Measurements from ENCODE around the gene PCNT. TPM values are rescaled to one million over a fixed set of nuclear protein-coding genes. Genes with fewer than 3 reads are reported as not detected.
"Not testable (repeated sequence)": the region's sequence is repeated elsewhere in the genome, so short reads cannot be mapped to it uniquely, and the experiment has no call there.

PCNT gene
- polyA plus RNA-seq, 1 donor, result 17.9 TPM

- no peak for DNase-seq
- Histone ChIP-seq H3K27ac (ENCODE audit: low read length) (peak overlapping the region; percentile 27), H3K36me3 (ENCODE audit: control insufficient read depth, insufficient read depth, low read length) (peaks cover 11% of the 10 kb centered on the region), H3K4me3 (ENCODE audit: low read length) (peak overlapping the region; percentile 63), H3K9me3 (ENCODE audit: control insufficient read depth, low read depth, low read length) (no peaks in the 10 kb centered on the region), H3K27me3 (ENCODE audit: control insufficient read depth, insufficient read depth, low read length) (no peaks in the 10 kb centered on the region), H3K4me1 (ENCODE audit: control insufficient read depth, insufficient read depth, low read length) (peaks cover 26% of the 10 kb centered on the region)
- WGBS (ENCODE audit: insufficient coverage, low lambda C conversion rate), result no CpG with 5 or more reads among the region's 36 CpGs
Observed at GRCh38 chr21:46459024-46459355, 135.0 kb downstream of the PCNT start.

- H3K9me3 ChIP-seq (ENCODE audit: control insufficient read depth, low read depth, low read length), result no peaks in the 10 kb centered on the region
- H3K4me3 ChIP-seq (ENCODE audit: low read length), result peak overlapping the region; percentile 63
Observed at GRCh38 chr21:46459356-46460112, 135.6 kb downstream of the PCNT start.

GRCh38 chr21:46461909-46462308 is 138.0 kb downstream of the PCNT start:
- DNase-seq, result no peak
- no peaks in the 10 kb centered on the region for H3K9me3 ChIP-seq (ENCODE audit: control insufficient read depth, low read depth, low read length)
- WGBS (ENCODE audit: insufficient coverage, low lambda C conversion rate), result no CpG with 5 or more reads among the region's 5 CpGs
- H3K4me3 ChIP-seq (ENCODE audit: low read length), result no peak overlapping the region
- H3K27ac ChIP-seq (ENCODE audit: low read length), result no peak overlapping the region
- peaks cover 5% of the 10 kb centered on the region for H3K4me1 ChIP-seq (ENCODE audit: control insufficient read depth, insufficient read depth, low read length)
- no peaks in the 10 kb centered on the region for H3K27me3 ChIP-seq (ENCODE audit: control insufficient read depth, insufficient read depth, low read length)
- peaks cover 4% of the 10 kb centered on the region for H3K36me3 ChIP-seq (ENCODE audit: control insufficient read depth, insufficient read depth, low read length)

More at GRCh38 chr21:46459356-46460112, 135.6 kb downstream of the PCNT start:
- Histone ChIP-seq H3K27ac (ENCODE audit: low read length) (peak overlapping the region; percentile 20), H3K27me3 (ENCODE audit: control insufficient read depth, insufficient read depth, low read length) (no peaks in the 10 kb centered on the region), H3K36me3 (ENCODE audit: control insufficient read depth, insufficient read depth, low read length) (peaks cover 7% of the 10 kb centered on the region), H3K4me1 (ENCODE audit: control insufficient read depth, insufficient read depth, low read length) (peaks cover 26% of the 10 kb centered on the region)
- DNase-seq, result peak; percentile 13 to 39
- 0% methylated on average over 1 of the region's 41 CpGs for WGBS (ENCODE audit: insufficient coverage, low lambda C conversion rate)

GRCh38 chr21:46465153-46465552 is 141.2 kb downstream of the PCNT start:
- DNase-seq; H3K36me3 ChIP-seq (ENCODE audit: control insufficient read depth, insufficient read depth, low read length); H3K4me1 ChIP-seq (ENCODE audit: control insufficient read depth, insufficient read depth, low read length); H3K9me3 ChIP-seq (ENCODE audit: control insufficient read depth, low read depth, low read length); H3K27me3 ChIP-seq (ENCODE audit: control insufficient read depth, insufficient read depth, low read length); H3K4me3 ChIP-seq (ENCODE audit: low read length); H3K27ac ChIP-seq (ENCODE audit: low read length): not testable (repeated sequence)
- no CpG with 5 or more reads among the region's 6 CpGs for WGBS (ENCODE audit: insufficient coverage, low lambda C conversion rate)

GRCh38 chr21:46465651-46466050 is 141.7 kb downstream of the PCNT start:
- no peak for DNase-seq
- no peaks in the 10 kb centered on the region for H3K9me3 ChIP-seq (ENCODE audit: control insufficient read depth, low read depth, low read length)
- no peaks in the 10 kb centered on the region for H3K27me3 ChIP-seq (ENCODE audit: control insufficient read depth, insufficient read depth, low read length)
- WGBS (ENCODE audit: insufficient coverage, low lambda C conversion rate), result 100% methylated on average over 1 of the region's 3 CpGs
- no peak overlapping the region for H3K27ac ChIP-seq (ENCODE audit: low read length)
- H3K4me3 ChIP-seq (ENCODE audit: low read length), result no peak overlapping the region
- peaks cover 8% of the 10 kb centered on the region for H3K36me3 ChIP-seq (ENCODE audit: control insufficient read depth, insufficient read depth, low read length)
- H3K4me1 ChIP-seq (ENCODE audit: control insufficient read depth, insufficient read depth, low read length), result peaks cover 2% of the 10 kb centered on the region

- no peak overlapping the region for H3K27ac ChIP-seq (ENCODE audit: low read length)
- no peaks in the 10 kb centered on the region for H3K27me3 ChIP-seq (ENCODE audit: control insufficient read depth, insufficient read depth, low read length)
- H3K36me3 ChIP-seq (ENCODE audit: control insufficient read depth, insufficient read depth, low read length), result peaks cover 4% of the 10 kb centered on the region
- no peak overlapping the region for H3K4me3 ChIP-seq (ENCODE audit: low read length)
- no peak for DNase-seq
- no CpG with 5 or more reads among the region's 6 CpGs for WGBS (ENCODE audit: insufficient coverage, low lambda C conversion rate)
- no peaks in the 10 kb centered on the region for H3K9me3 ChIP-seq (ENCODE audit: control insufficient read depth, low read depth, low read length)
- H3K4me1 ChIP-seq (ENCODE audit: control insufficient read depth, insufficient read depth, low read length), result peaks cover 2% of the 10 kb centered on the region
Observed at GRCh38 chr21:46468108-46468774, 144.3 kb downstream of the PCNT start.

- no peaks in the 10 kb centered on the region for H3K9me3 ChIP-seq (ENCODE audit: control insufficient read depth, low read depth, low read length)
- H3K27me3 ChIP-seq (ENCODE audit: control insufficient read depth, insufficient read depth, low read length), result no peaks in the 10 kb centered on the region
- peak; percentile 16 to 37 for DNase-seq
- H3K36me3 ChIP-seq (ENCODE audit: control insufficient read depth, insufficient read depth, low read length), result peaks cover 4% of the 10 kb centered on the region
- no CpG with 5 or more reads among the region's 3 CpGs for WGBS (ENCODE audit: insufficient coverage, low lambda C conversion rate)
- H3K4me3 ChIP-seq (ENCODE audit: low read length), result no peak overlapping the region
- no peak overlapping the region for H3K27ac ChIP-seq (ENCODE audit: low read length)
- peaks cover 2% of the 10 kb centered on the region for H3K4me1 ChIP-seq (ENCODE audit: control insufficient read depth, insufficient read depth, low read length)
Observed at GRCh38 chr21:46469275-46469674, 145.3 kb downstream of the PCNT start.

GRCh38 chr21:46471514-46471913 is 147.6 kb downstream of the PCNT start:
- Histone ChIP-seq H3K4me3 (ENCODE audit: low read length) (no peak overlapping the region), H3K27ac (ENCODE audit: low read length) (no peak overlapping the region)
- WGBS (ENCODE audit: insufficient coverage, low lambda C conversion rate), result no CpG with 5 or more reads among the region's 1 CpG

GRCh38 chr21:46472246-46472645 is 148.3 kb downstream of the PCNT start:
- WGBS (ENCODE audit: insufficient coverage, low lambda C conversion rate), result 78% methylated on average over 1 of the region's 6 CpGs
- Histone ChIP-seq H3K27ac (ENCODE audit: low read length) (no peak overlapping the region), H3K4me3 (ENCODE audit: low read length) (no peak overlapping the region), H3K9me3 (ENCODE audit: control insufficient read depth, low read depth, low read length) (no peaks in the 10 kb centered on the region), H3K36me3 (ENCODE audit: control insufficient read depth, insufficient read depth, low read length) (peaks cover 4% of the 10 kb centered on the region), H3K27me3 (ENCODE audit: control insufficient read depth, insufficient read depth, low read length) (no peaks in the 10 kb centered on the region), H3K4me1 (ENCODE audit: control insufficient read depth, insufficient read depth, low read length) (peaks cover 2% of the 10 kb centered on the region)
- DNase-seq, result no peak

More at GRCh38 chr21:46471514-46471913, 147.6 kb downstream of the PCNT start:
- H3K36me3 ChIP-seq (ENCODE audit: control insufficient read depth, insufficient read depth, low read length), result peaks cover 4% of the 10 kb centered on the region
- peaks cover 2% of the 10 kb centered on the region for H3K4me1 ChIP-seq (ENCODE audit: control insufficient read depth, insufficient read depth, low read length)
- H3K9me3 ChIP-seq (ENCODE audit: control insufficient read depth, low read depth, low read length), result no peaks in the 10 kb centered on the region
- H3K27me3 ChIP-seq (ENCODE audit: control insufficient read depth, insufficient read depth, low read length), result no peaks in the 10 kb centered on the region
- no peak for DNase-seq

- no peak overlapping the region for H3K27ac ChIP-seq (ENCODE audit: low read length)
- no peak for DNase-seq
- no peak overlapping the region for H3K4me3 ChIP-seq (ENCODE audit: low read length)
- H3K4me1 ChIP-seq (ENCODE audit: control insufficient read depth, insufficient read depth, low read length), result peaks cover 1% of the 10 kb centered on the region
- peaks cover 3% of the 10 kb centered on the region for H3K36me3 ChIP-seq (ENCODE audit: control insufficient read depth, insufficient read depth, low read length)
- H3K9me3 ChIP-seq (ENCODE audit: control insufficient read depth, low read depth, low read length), result no peaks in the 10 kb centered on the region
- no CpG with 5 or more reads among the region's 2 CpGs for WGBS (ENCODE audit: insufficient coverage, low lambda C conversion rate)
- H3K27me3 ChIP-seq (ENCODE audit: control insufficient read depth, insufficient read depth, low read length), result no peaks in the 10 kb centered on the region
Observed at GRCh38 chr21:46474382-46474781, 150.4 kb downstream of the PCNT start.
